Suprapubic skin (tissue), 4 donors: Measurements from ENCODE around the gene SH3BP1. TPM values are rescaled to one million over a fixed set of nuclear protein-coding genes. Genes with fewer than 3 reads are reported as not detected.

Source experiments
- DNase-seq, 2 donors: peaks; one replicate each; pipeline ENCODE4 v3.0.0-alpha.2; 2019; ENCODE audit warnings: low spot score in 2 of 2
- H3K27ac ChIP-seq: fragments of 200-600 bp; sonication (generic); one replicate; pipeline ENCODE4 v1.5.1; 2019
- H3K27me3 ChIP-seq: fragments of 200-600 bp; sonication (generic); one replicate; pipeline ENCODE4 v1.5.1; 2019
- H3K36me3 ChIP-seq: fragments of 200-600 bp; sonication (generic); one replicate; pipeline ENCODE4 v1.5.1; 2019
- H3K4me1 ChIP-seq: fragments of 200-600 bp; sonication (generic); one replicate; pipeline ENCODE4 v1.5.1; 2019
- H3K4me3 ChIP-seq: fragments of 200-600 bp; sonication (generic); one replicate; pipeline ENCODE4 v1.5.1; 2019; ENCODE audit warnings: mild to moderate bottlenecking
- H3K9me3 ChIP-seq: fragments of 200-600 bp; sonication (generic); one replicate; pipeline ENCODE4 v1.5.1; 2019
- EP300 ChIP-seq: sonication (generic); formaldehyde crosslinking; IDR thresholded peaks from one replicate; pipeline ENCODE4 v1.6.1; 2017; ENCODE audit warnings: antibody characterized with exemption
- POLR2A ChIP-seq, 2 donors: fragments of 450-650 bp; IDR thresholded peaks; one replicate each; pipeline ENCODE4 v1.6.1; 2017; ENCODE audit warnings: antibody characterized with exemption in 2 of 2, mild to moderate bottlenecking in 2 of 2, moderate library complexity in 2 of 2
- POLR2AphosphoS5 ChIP-seq, 3 donors: sonication (generic); formaldehyde crosslinking; IDR thresholded peaks; one replicate each; pipeline ENCODE4 v1.6.1; 2017; ENCODE audit warnings: antibody characterized with exemption in 3 of 3
- WGBS: methylation state at CpG from one replicate; pipeline ENCODE4 v1.1.5; 2018; 5-methylcytosine and 5-hydroxymethylcytosine counted together
- total RNA-seq, 4 donors: library from RNA; depleted of rRNA; stranded (reverse); fragments of >200 nt; gene quantifications; one replicate each; pipeline ENCODE4 v1.1.0, GENCODE V29; 2016
- TF ChIP-seq, protein P1 (sequence below), 2 donors: fragments of 200-600 bp in 1 of 2; fragments of 450-650 bp in 1 of 2; sonication (generic) in 1 of 2; IDR thresholded peaks; one replicate each; pipeline ENCODE4 v1.5.1; 2016 to 2019; ENCODE audit warnings: antibody characterized with exemption in 2 of 2, mild to moderate bottlenecking in 1 of 2, moderate library complexity in 1 of 2

SH3BP1 gene
- total RNA-seq, 4 donors from 2014 or later, result 57.1 to 60.7 (median 57.7) TPM

DNA sequence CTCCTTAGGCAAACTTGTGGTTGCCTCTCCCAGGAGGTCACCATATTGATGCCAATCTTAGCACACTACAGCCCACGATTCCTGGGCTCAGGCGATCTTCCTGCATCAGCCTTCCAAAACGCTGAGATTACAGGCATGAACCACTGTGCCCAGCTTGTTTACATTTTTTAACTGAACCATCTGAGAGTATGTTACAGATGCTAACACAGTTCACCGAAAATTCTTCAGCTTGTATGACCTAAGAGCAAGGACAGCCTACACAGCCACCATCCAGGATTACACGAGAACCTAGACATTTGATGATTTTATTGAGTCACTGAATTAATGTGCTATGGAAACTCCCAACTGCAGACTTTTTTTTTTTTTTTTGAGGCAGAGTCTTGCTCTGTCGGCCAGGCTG, 30.1 kb downstream of the SH3BP1 start:
- no peak overlapping the region for H3K27ac ChIP-seq
- WGBS, result 66% methylated on average over 6 of the region's 6 CpGs

DNA sequence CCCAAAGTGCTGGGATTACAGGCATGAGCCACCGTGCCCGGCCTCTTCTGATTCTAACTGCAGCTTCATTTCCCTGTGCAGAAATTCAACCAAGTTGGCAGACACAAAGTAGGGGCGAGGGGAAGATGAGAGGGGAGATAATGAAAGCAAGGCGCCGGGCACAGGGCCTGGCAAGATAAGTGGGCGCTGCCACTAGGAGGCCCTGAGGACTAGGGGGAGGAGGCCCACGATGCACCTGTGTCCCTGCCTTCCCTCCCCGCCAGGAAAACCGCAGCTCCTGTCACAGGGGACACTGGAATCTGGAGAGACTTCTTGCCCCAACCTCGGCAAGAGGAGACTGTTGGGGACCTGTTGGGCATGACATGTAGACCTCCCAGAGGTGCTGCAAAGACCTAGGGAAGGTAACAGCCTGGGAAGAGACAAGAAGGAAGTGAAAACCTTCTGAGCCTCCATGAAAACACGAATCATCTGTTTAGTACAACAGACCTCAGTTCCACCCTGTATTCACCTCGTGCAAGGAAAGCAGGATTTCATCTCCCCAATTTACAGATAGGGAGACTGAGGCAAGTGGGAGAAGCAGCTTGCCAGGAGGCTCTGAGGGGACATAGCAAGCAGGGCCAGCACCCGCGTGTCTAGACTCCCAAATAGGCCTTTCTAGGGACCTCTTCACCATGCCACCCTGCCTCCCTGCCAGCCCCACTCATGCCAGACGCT, 32.9 kb downstream of the SH3BP1 start:
- Histone ChIP-seq H3K4me1 (peaks cover 48% of the 10 kb centered on the region), H3K9me3 (no peaks in the 10 kb centered on the region), H3K27me3 (no peaks in the 10 kb centered on the region), H3K36me3 (no peaks in the 10 kb centered on the region), H3K27ac (no peak overlapping the region), H3K4me3 (no peak overlapping the region)
- 64% methylated on average over 15 of the region's 15 CpGs for WGBS
- no peak for DNase-seq
- TF ChIP-seq EP300 (no peak), POLR2A (IDR thresholded peaks at IDR 0.05) (no peak), POLR2AphosphoS5 (IDR thresholded peaks at IDR 0.05) (no peak)
- TF ChIP-seq, protein P1, sequence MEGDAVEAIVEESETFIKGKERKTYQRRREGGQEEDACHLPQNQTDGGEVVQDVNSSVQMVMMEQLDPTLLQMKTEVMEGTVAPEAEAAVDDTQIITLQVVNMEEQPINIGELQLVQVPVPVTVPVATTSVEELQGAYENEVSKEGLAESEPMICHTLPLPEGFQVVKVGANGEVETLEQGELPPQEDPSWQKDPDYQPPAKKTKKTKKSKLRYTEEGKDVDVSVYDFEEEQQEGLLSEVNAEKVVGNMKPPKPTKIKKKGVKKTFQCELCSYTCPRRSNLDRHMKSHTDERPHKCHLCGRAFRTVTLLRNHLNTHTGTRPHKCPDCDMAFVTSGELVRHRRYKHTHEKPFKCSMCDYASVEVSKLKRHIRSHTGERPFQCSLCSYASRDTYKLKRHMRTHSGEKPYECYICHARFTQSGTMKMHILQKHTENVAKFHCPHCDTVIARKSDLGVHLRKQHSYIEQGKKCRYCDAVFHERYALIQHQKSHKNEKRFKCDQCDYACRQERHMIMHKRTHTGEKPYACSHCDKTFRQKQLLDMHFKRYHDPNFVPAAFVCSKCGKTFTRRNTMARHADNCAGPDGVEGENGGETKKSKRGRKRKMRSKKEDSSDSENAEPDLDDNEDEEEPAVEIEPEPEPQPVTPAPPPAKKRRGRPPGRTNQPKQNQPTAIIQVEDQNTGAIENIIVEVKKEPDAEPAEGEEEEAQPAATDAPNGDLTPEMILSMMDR (IDR thresholded peaks at IDR 0.05), result no peak

More for the DNA sequence above, 30.1 kb downstream of the SH3BP1 start:
- Histone ChIP-seq H3K27me3 (no peaks in the 10 kb centered on the region), H3K4me3 (no peak overlapping the region), H3K36me3 (peaks cover 8% of the 10 kb centered on the region), H3K4me1 (peaks cover 22% of the 10 kb centered on the region), H3K9me3 (no peaks in the 10 kb centered on the region)
- TF ChIP-seq POLR2AphosphoS5 (IDR thresholded peaks at IDR 0.05) (no peak), POLR2A (IDR thresholded peaks at IDR 0.05) (no peak), EP300 (no peak)
- TF ChIP-seq, protein P1 (IDR thresholded peaks at IDR 0.05), result no peak
- no peak for DNase-seq

DNA sequence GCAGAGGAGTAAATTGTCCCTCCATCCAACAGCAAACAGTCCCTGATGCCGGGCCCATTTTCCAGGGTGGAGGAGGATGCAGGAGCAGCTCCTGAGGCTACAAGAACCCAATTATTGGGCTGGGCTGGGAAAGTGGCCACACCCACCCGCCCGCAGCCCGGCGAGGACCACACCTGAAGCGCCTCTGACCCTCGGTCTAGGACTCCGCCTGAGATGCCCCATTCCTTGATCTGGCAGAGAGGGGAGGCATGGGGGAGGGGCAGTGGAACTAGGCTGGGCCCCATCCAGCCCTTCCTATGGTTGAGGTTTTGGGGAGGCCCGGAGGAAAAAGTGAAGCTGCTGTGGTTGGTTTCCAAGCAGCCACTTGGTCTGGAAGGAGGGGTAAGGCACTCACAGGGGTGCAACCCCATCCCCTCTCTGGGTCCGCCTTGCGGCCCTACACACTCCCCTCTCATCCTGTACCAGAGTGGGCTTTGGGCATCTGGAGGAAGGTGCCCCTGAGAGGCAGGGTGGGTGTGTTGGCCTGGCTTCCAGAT, 33.5 kb downstream of the SH3BP1 start:
- DNase-seq, result no peak
- H3K27me3 ChIP-seq, result no peaks in the 10 kb centered on the region
- no peak overlapping the region for H3K4me3 ChIP-seq
- H3K9me3 ChIP-seq, result no peaks in the 10 kb centered on the region
- WGBS, result 47% methylated on average over 4 of the region's 11 CpGs
- H3K36me3 ChIP-seq, result no peaks in the 10 kb centered on the region
- H3K4me1 ChIP-seq, result peaks cover 54% of the 10 kb centered on the region
- TF ChIP-seq EP300 (no peak), POLR2AphosphoS5 (IDR thresholded peaks at IDR 0.05) (no peak), POLR2A (IDR thresholded peaks at IDR 0.05) (no peak)
- TF ChIP-seq, protein P1 (IDR thresholded peaks at IDR 0.05), result no peak
- no peak overlapping the region for H3K27ac ChIP-seq

DNA sequence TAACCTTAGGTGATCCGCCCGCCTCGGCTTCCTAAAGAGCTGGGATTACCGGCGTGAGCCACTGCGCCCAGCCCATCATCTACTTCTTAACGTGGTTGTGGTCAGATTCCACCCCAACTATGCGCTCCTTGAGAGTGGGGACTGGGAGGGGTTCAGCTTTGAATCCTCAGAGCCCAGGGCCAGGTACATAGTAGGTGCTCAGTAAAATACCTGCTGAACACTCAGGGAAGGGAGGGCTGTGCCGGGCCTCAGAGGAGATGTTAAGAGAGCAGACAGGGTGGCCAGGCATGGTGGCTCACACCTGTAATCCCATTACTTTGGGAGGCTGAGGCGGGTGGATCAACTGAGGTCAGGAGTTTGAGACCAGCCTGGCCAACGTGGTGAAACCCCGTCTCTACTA, 34.8 kb downstream of the SH3BP1 start:
- Histone ChIP-seq H3K4me1 (peaks cover 65% of the 10 kb centered on the region), H3K27me3 (no peaks in the 10 kb centered on the region)
- no peak for DNase-seq

More for the DNA sequence above, 34.8 kb downstream of the SH3BP1 start:
- 60% methylated on average over 4 of the region's 12 CpGs for WGBS
- TF ChIP-seq POLR2A (IDR thresholded peaks at IDR 0.05) (no peak), EP300 (no peak), POLR2AphosphoS5 (IDR thresholded peaks at IDR 0.05) (no peak)
- TF ChIP-seq, protein P1 (IDR thresholded peaks at IDR 0.05), result no peak
- Histone ChIP-seq H3K27ac (peak overlapping the region; percentile 80), H3K4me3 (no peak overlapping the region), H3K9me3 (no peaks in the 10 kb centered on the region), H3K36me3 (no peaks in the 10 kb centered on the region)
